ENCODE measurements around the gene APOLD1. TPM values are rescaled to one million over a fixed set of nuclear protein-coding genes. Genes with fewer than 3 reads are reported as not detected.

The APOLD1 gene
- total and polyA plus RNA-seq, 2 of the 8 experiments (the other 6 are each of a cell fraction or from before 2014, with no cell fraction given): 0.12 to 0.71 TPM

DNA sequence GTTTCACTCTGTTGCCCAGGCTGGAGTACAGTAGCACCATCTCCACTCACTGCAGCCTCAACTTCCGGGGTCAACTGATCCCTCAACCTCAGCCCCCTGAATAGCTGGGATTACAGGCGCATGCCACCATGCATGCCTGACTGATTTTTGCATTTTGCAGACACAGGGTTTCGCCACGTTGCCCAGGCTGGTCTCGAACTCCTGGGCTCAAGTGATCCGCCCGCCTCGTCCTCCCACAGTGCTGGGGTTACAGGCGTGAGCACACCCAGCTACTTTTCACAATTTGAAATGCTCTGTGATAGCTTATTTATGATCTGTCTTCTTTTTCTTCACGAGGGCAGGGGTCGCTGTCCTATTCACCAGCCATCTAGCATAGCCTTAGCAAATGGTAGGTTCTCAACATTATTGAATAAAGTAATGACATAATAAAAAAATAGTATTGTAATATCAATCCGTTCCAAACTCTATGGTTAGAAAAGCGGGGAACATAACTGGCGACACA is 27.2 kb downstream of the APOLD1 start (continued):
- TF ChIP-seq, protein P1, sequence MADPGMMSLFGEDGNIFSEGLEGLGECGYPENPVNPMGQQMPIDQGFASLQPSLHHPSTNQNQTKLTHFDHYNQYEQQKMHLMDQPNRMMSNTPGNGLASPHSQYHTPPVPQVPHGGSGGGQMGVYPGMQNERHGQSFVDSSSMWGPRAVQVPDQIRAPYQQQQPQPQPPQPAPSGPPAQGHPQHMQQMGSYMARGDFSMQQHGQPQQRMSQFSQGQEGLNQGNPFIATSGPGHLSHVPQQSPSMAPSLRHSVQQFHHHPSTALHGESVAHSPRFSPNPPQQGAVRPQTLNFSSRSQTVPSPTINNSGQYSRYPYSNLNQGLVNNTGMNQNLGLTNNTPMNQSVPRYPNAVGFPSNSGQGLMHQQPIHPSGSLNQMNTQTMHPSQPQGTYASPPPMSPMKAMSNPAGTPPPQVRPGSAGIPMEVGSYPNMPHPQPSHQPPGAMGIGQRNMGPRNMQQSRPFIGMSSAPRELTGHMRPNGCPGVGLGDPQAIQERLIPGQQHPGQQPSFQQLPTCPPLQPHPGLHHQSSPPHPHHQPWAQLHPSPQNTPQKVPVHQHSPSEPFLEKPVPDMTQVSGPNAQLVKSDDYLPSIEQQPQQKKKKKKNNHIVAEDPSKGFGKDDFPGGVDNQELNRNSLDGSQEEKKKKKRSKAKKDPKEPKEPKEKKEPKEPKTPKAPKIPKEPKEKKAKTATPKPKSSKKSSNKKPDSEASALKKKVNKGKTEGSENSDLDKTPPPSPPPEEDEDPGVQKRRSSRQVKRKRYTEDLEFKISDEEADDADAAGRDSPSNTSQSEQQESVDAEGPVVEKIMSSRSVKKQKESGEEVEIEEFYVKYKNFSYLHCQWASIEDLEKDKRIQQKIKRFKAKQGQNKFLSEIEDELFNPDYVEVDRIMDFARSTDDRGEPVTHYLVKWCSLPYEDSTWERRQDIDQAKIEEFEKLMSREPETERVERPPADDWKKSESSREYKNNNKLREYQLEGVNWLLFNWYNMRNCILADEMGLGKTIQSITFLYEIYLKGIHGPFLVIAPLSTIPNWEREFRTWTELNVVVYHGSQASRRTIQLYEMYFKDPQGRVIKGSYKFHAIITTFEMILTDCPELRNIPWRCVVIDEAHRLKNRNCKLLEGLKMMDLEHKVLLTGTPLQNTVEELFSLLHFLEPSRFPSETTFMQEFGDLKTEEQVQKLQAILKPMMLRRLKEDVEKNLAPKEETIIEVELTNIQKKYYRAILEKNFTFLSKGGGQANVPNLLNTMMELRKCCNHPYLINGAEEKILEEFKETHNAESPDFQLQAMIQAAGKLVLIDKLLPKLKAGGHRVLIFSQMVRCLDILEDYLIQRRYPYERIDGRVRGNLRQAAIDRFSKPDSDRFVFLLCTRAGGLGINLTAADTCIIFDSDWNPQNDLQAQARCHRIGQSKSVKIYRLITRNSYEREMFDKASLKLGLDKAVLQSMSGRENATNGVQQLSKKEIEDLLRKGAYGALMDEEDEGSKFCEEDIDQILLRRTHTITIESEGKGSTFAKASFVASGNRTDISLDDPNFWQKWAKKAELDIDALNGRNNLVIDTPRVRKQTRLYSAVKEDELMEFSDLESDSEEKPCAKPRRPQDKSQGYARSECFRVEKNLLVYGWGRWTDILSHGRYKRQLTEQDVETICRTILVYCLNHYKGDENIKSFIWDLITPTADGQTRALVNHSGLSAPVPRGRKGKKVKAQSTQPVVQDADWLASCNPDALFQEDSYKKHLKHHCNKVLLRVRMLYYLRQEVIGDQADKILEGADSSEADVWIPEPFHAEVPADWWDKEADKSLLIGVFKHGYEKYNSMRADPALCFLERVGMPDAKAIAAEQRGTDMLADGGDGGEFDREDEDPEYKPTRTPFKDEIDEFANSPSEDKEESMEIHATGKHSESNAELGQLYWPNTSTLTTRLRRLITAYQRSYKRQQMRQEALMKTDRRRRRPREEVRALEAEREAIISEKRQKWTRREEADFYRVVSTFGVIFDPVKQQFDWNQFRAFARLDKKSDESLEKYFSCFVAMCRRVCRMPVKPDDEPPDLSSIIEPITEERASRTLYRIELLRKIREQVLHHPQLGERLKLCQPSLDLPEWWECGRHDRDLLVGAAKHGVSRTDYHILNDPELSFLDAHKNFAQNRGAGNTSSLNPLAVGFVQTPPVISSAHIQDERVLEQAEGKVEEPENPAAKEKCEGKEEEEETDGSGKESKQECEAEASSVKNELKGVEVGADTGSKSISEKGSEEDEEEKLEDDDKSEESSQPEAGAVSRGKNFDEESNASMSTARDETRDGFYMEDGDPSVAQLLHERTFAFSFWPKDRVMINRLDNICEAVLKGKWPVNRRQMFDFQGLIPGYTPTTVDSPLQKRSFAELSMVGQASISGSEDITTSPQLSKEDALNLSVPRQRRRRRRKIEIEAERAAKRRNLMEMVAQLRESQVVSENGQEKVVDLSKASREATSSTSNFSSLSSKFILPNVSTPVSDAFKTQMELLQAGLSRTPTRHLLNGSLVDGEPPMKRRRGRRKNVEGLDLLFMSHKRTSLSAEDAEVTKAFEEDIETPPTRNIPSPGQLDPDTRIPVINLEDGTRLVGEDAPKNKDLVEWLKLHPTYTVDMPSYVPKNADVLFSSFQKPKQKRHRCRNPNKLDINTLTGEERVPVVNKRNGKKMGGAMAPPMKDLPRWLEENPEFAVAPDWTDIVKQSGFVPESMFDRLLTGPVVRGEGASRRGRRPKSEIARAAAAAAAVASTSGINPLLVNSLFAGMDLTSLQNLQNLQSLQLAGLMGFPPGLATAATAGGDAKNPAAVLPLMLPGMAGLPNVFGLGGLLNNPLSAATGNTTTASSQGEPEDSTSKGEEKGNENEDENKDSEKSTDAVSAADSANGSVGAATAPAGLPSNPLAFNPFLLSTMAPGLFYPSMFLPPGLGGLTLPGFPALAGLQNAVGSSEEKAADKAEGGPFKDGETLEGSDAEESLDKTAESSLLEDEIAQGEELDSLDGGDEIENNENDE (IDR thresholded peaks at IDR 0.05; ENCODE audit: insufficient replicate concordance, low read length): no peak
- TF ChIP-seq EGR1 (IDR thresholded peaks at IDR 0.05; ENCODE audit: borderline replicate concordance, low read depth, low read length) (no peak), SIX5 (IDR thresholded peaks at IDR 0.05; ENCODE audit: low read depth, low read length) (no peak), PHF8 (conservative IDR thresholded peaks at IDR 0.05; ENCODE audit: low read depth, low read length) (no peak), POLR2A (IDR thresholded peaks at IDR 0.05; ENCODE audit: control extremely low read depth in 1 of 2, low read depth in 2 of 2, low read length in 2 of 2) (no peak), SP1 (IDR thresholded peaks at IDR 0.05; ENCODE audit: low read depth, low read length) (no peak)
- TF ChIP-seq, protein P2, sequence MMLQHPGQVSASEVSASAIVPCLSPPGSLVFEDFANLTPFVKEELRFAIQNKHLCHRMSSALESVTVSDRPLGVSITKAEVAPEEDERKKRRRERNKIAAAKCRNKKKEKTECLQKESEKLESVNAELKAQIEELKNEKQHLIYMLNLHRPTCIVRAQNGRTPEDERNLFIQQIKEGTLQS (IDR thresholded peaks at IDR 0.05; ENCODE audit: insufficient read depth, low read depth, low read length): no peak

Data from H1 (cell line).